OCI-LY3 (cell line): ENCODE data around the gene CMTR2.

Experiments
- H2AFZ ChIP-seq: fragments of 200-600, 300-600 bp; shearing (Covaris generic); 2 replicates; pipeline ENCODE4 v1.6.0; 2014; ENCODE audit warnings: antibody characterized with exemption, low read depth, low read length
- H3K27ac ChIP-seq: fragments of 200-600, 300-600 bp; sonication (generic); 2 replicates; pipeline ENCODE4 v1.5.1; 2014; ENCODE audit warnings: mild to moderate bottlenecking, low read length, moderate library complexity, mixed read lengths
- H3K27me3 ChIP-seq: fragments of 200-600, 300-600 bp; sonication (generic); 2 replicates; pipeline ENCODE4 v1.6.1; 2014; ENCODE audit warnings: low read depth, low read length, mixed read lengths
- H3K36me3 ChIP-seq: fragments of 200-600, 300-600 bp; sonication (generic); replicated peaks from 2 replicates; pipeline ENCODE3; 2014; ENCODE audit warnings: low read depth, low read length, mixed read lengths
- H3K4me1 ChIP-seq: fragments of 300-600, 200-600 bp; sonication (generic); 2 replicates; pipeline ENCODE4 v1.6.1; 2014; ENCODE audit warnings: low read length, mixed read lengths
- H3K4me2 ChIP-seq: fragments of 200-600, 300-600 bp; sonication (generic); 2 replicates; pipeline ENCODE4 v1.6.1; 2014; ENCODE audit warnings: low read length, mixed read lengths
- H3K4me3 ChIP-seq: fragments of 300-600, 200-600 bp; sonication (generic); 2 replicates; pipeline ENCODE4 v1.5.1; 2014; ENCODE audit warnings: antibody characterized with exemption, mild to moderate bottlenecking, low read length, moderate library complexity
- H3K79me2 ChIP-seq: fragments of 300-600, 200-600 bp; shearing (Covaris generic); 2 replicates; pipeline ENCODE4 v1.6.1; 2014; ENCODE audit warnings: mild to moderate bottlenecking, low read length, mixed read lengths
- H3K9ac ChIP-seq: fragments of 300-600, 200-600 bp; shearing (Covaris generic); 2 replicates; pipeline ENCODE4 v1.6.0; 2014; ENCODE audit warnings: mild to moderate bottlenecking, low read length, moderate library complexity
- H3K9me3 ChIP-seq: fragments of 200-600, 300-600 bp; shearing (Covaris generic); 2 replicates; pipeline ENCODE4 v1.6.1; 2014; ENCODE audit warnings: low read length, mixed read lengths; ENCODE audit not compliant: insufficient read depth
- H4K20me1 ChIP-seq: fragments of 200-600, 300-600 bp; sonication (generic); 2 replicates; pipeline ENCODE4 v1.6.1; 2016; ENCODE audit warnings: low read length, mixed read lengths; ENCODE audit not compliant: insufficient read depth
- EZH2phosphoT487 ChIP-seq: fragments of 200-600 bp; shearing (Covaris generic); IDR thresholded peaks from 2 replicates; pipeline ENCODE4 v1.6.1; 2018; ENCODE audit warnings: antibody characterized with exemption, mixed run types, low read depth
- TF ChIP-seq, protein P1 (sequence below): fragments of 200-600, 300-600 bp; sonication (generic); IDR thresholded peaks from 2 replicates; pipeline ENCODE4 v1.5.1; 2014; ENCODE audit warnings: antibody characterized with exemption, low read length, low read depth

Gene CMTR2

GRCh38 chr16:71276589-71277334 lies 12.4 kb downstream of the CMTR2 start:
- Histone ChIP-seq H3K36me3 (no peaks in the 10 kb centered on the region), H3K4me3 (no peak overlapping the region), H3K4me1 (no peaks in the 10 kb centered on the region), H3K9ac (no peak overlapping the region), H3K27ac (no peak overlapping the region), H3K79me2 (no peaks in the 10 kb centered on the region), H4K20me1 (no peaks in the 10 kb centered on the region), H3K9me3 (peaks cover 7% of the 10 kb centered on the region; the same call in 1 of the 2 replicates), H2AFZ (no peak overlapping the region), H3K4me2 (no peak overlapping the region), H3K27me3 (no peaks in the 10 kb centered on the region)
- no peak for TF ChIP-seq EZH2phosphoT487
- TF ChIP-seq, protein P1, sequence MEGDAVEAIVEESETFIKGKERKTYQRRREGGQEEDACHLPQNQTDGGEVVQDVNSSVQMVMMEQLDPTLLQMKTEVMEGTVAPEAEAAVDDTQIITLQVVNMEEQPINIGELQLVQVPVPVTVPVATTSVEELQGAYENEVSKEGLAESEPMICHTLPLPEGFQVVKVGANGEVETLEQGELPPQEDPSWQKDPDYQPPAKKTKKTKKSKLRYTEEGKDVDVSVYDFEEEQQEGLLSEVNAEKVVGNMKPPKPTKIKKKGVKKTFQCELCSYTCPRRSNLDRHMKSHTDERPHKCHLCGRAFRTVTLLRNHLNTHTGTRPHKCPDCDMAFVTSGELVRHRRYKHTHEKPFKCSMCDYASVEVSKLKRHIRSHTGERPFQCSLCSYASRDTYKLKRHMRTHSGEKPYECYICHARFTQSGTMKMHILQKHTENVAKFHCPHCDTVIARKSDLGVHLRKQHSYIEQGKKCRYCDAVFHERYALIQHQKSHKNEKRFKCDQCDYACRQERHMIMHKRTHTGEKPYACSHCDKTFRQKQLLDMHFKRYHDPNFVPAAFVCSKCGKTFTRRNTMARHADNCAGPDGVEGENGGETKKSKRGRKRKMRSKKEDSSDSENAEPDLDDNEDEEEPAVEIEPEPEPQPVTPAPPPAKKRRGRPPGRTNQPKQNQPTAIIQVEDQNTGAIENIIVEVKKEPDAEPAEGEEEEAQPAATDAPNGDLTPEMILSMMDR: no peak

GRCh38 chr16:71273384-71273783 lies 15.8 kb downstream of the CMTR2 start:
- Histone ChIP-seq H3K4me2 (no peak overlapping the region), H3K9me3 (peaks cover 7% of the 10 kb centered on the region; the same call in 1 of the 2 replicates), H2AFZ (no peak overlapping the region), H3K4me3 (no peak overlapping the region), H3K79me2 (no peaks in the 10 kb centered on the region), H3K36me3 (no peaks in the 10 kb centered on the region), H3K27ac (no peak overlapping the region), H3K9ac (no peak overlapping the region), H3K4me1 (no peaks in the 10 kb centered on the region), H3K27me3 (0 out of 2 replicates have a peak, but pooled peaks cover 9% of the 10 kb centered on the region), H4K20me1 (no peaks in the 10 kb centered on the region)
- TF ChIP-seq, protein P1: no peak
- TF ChIP-seq EZH2phosphoT487: no peak

DNA sequence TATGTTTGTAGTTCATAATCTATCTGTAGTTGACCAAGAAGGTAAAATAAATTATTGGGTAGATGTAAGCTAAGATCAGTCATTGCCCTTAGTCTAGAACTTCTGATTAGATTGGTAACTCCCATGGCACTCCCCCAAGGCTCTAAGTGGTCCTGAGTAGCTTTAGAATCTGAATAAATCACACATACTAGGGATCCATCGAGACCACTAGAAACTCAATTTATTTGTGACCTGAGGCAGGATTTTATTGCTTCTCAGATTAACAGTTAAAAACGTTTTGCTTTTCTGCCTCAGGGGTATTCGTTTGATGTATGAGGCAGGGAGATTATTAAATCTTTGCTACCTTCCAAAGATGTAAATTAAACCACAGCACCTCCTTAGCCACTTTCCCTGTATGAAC lies 24.9 kb downstream of the CMTR2 start:
- no peaks in the 10 kb centered on the region for H3K4me1 ChIP-seq
- H3K4me3 ChIP-seq: no peak overlapping the region
- H2AFZ ChIP-seq: no peak overlapping the region
- TF ChIP-seq EZH2phosphoT487: no peak
- TF ChIP-seq, protein P1: no peak
- no peaks in the 10 kb centered on the region for H3K9me3 ChIP-seq
- H3K79me2 ChIP-seq: no peaks in the 10 kb centered on the region
- no peaks in the 10 kb centered on the region for H3K36me3 ChIP-seq
- H3K4me2 ChIP-seq: no peak overlapping the region
- no peaks in the 10 kb centered on the region for H4K20me1 ChIP-seq
- no peak overlapping the region for H3K27ac ChIP-seq
- H3K9ac ChIP-seq: no peak overlapping the region
- peaks cover 52% of the 10 kb centered on the region for H3K27me3 ChIP-seq

DNA sequence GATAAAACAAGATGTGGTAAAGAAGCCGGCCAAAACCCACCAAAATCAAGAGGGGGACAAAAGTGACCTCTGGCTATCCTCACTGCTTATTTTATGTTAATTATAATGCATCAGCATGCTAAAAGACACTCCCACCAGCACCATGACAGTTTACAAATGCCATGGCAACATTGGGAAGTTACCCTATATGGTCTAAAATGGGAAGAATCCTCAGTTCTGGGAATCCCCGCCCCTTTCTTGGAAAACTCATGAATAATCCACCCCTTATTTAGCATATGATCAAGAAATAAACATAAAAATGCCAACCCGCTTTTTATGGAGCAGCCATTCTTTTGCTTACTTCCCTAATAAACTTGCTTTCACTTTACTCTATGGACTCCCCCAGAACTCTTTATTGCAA lies 25.6 kb downstream of the CMTR2 start:
- H3K9ac ChIP-seq: no peak overlapping the region
- H3K4me2 ChIP-seq: 0 out of 2 replicates have a peak overlapping the region, but pooled peaks have one; percentile 3
- H3K79me2 ChIP-seq: no peaks in the 10 kb centered on the region
- H2AFZ ChIP-seq: no peak overlapping the region
- no peak overlapping the region for H3K27ac ChIP-seq
- peaks cover 52% of the 10 kb centered on the region for H3K27me3 ChIP-seq
- H3K4me1 ChIP-seq: no peaks in the 10 kb centered on the region
- 0 out of 2 replicates have a peak overlapping the region, but pooled peaks have one; percentile 20 for H3K4me3 ChIP-seq
- H3K9me3 ChIP-seq: no peaks in the 10 kb centered on the region
- no peak for TF ChIP-seq EZH2phosphoT487
- TF ChIP-seq, protein P1: no peak
- H4K20me1 ChIP-seq: no peaks in the 10 kb centered on the region
- no peaks in the 10 kb centered on the region for H3K36me3 ChIP-seq
